ENCODE results near the gene RNF25. TPM values are rescaled to one million over a fixed set of nuclear protein-coding genes. Genes with fewer than 3 reads are reported as not detected.

Gene RNF25
- total and polyA plus RNA-seq, 2 of the 8 experiments (the other 6 are each of a cell fraction or from before 2014, with no cell fraction given): 19.6 to 29.6 TPM

GRCh38 chr2:218644721-218645120 lies 27.1 kb downstream of the RNF25 start:
- H4K8ac ChIP-seq (ENCODE audit: extremely low read depth, insufficient read depth, low read length): no peak overlapping the region
- H3K4me3 ChIP-seq (ENCODE audit: extremely low read depth in 1 of 4, insufficient read depth in 2 of 4, low read depth in 3 of 4, low read length in 4 of 4): no peak overlapping the region
- H3K18ac ChIP-seq (ENCODE audit: extremely low read depth, low read length): no peak overlapping the region
- H3K23me2 ChIP-seq (ENCODE audit: low read depth, low read length): no peaks in the 10 kb centered on the region
- FAIRE-seq (no peak), DNase-seq (ENCODE audit: low read depth in 1 of 2, low spot score in 2 of 2) (no peak)
- H3K9ac ChIP-seq (replicated peaks in 1 of 4; ENCODE audit: extremely low read depth in 1 of 4, low read depth in 3 of 4, low read length in 3 of 4): no peak overlapping the region
- peaks cover 2 to 13% of the 10 kb centered on the region in 2 experiments for H4K20me1 ChIP-seq (replicated peaks in 1 of 2; ENCODE audit: control insufficient read depth in 1 of 2, insufficient read depth in 2 of 2, low read length in 2 of 2)
- no peaks in the 10 kb centered on the region; a peak in 1 of 4 replicates for H3K79me2 ChIP-seq (ENCODE audit: control insufficient read depth in 1 of 2, insufficient read depth in 2 of 2, low read length in 2 of 2)
- H3K27me3 ChIP-seq (replicated peaks in 1 of 4; ENCODE audit: control insufficient read depth in 3 of 4, extremely low read depth in 1 of 4, insufficient read depth in 3 of 4, low read length in 3 of 4): no peaks in the 10 kb centered on the region
- no peaks in the 10 kb centered on the region for H3K9me3 ChIP-seq (ENCODE audit: insufficient read depth in 2 of 2, low read depth in 1 of 2, low read length in 1 of 2)
- no peak overlapping the region for H3K27ac ChIP-seq (ENCODE audit: low read depth, low read length)
- H2BK5ac ChIP-seq (ENCODE audit: low read depth, low read length): no peak overlapping the region
- H3K56ac ChIP-seq (replicated peaks; ENCODE audit: insufficient read length, low read depth, low read length): no peak overlapping the region
- no peak overlapping the region for H2BK20ac ChIP-seq (ENCODE audit: low read length)
- no peak for TF ChIP-seq EGR1 (IDR thresholded peaks at IDR 0.05; ENCODE audit: borderline replicate concordance, low read depth, low read length)
- TF ChIP-seq FOSL1 (IDR thresholded peaks at IDR 0.05; ENCODE audit: insufficient read depth, low read depth, low read length): no peak
- no peak for TF ChIP-seq EZH2 (IDR thresholded peaks at IDR 0.05; ENCODE audit: low read depth, low read length, severe bottlenecking)
- 0 out of 4 replicates have a peak, but pooled peaks of 1 of the 2 experiments have one; percentile 5 for TF ChIP-seq RAD21 (IDR thresholded peaks at IDR 0.05 in 1 of 2, conservative IDR thresholded peaks at IDR 0.05 in 1 of 2; ENCODE audit: low read depth in 2 of 2, low read length in 2 of 2)
- peak in 1 of 3 experiments; percentile 6; a peak in 1 of 4 replicates for TF ChIP-seq CTCF (IDR thresholded peaks at IDR 0.05; ENCODE audit: control extremely low read depth in 1 of 3, insufficient read depth in 1 of 3, low read depth in 1 of 3, low read length in 3 of 3)
- no peak for TF ChIP-seq RBBP5 (IDR thresholded peaks at IDR 0.05; ENCODE audit: borderline replicate concordance, low read depth, low read length)
- ChIA-PET POLR2A (ENCODE audit: partially characterized antibody) (interaction anchor here (2.2 to 3.5 kb wide), 3 partner anchors 9 to 66 kb away, joined by 6 to 13 read pairs (median 9); partner anchors contain the start of genes BCS1L and ZNF142), CTCF (ENCODE audit: partially characterized antibody) (interaction anchor here (1.2 to 1.7 kb wide), 3 partner anchors 13 to 67 kb away, joined by 4 to 5 read pairs (median 4); no protein-coding TSS in a partner anchor)
- H3K23ac ChIP-seq (ENCODE audit: insufficient read length): no peak overlapping the region
- no peak overlapping the region for H2AFZ ChIP-seq (ENCODE audit: low read length)
- no peak overlapping the region for H2BK12ac ChIP-seq (ENCODE audit: low read depth, low read length)
- H3K79me1 ChIP-seq (ENCODE audit: low read depth, low read length): no peaks in the 10 kb centered on the region
- WGBS, 2 experiments (ENCODE audit: extremely low coverage in 1 of 2, insufficient coverage in 1 of 2, insufficient read length in 1 of 2, insufficient replicate concordance in 2 of 2, low coverage in 1 of 2, low lambda C conversion rate in 2 of 2, missing lambda C conversion rate in 1 of 2): 96% methylated on average over 11 of the region's 11 CpGs; no CpG with 5 or more reads in 1 of the 2 experiments
- no peak overlapping the region for H4K5ac ChIP-seq (ENCODE audit: insufficient read length, low read depth, low read length)
- H2BK15ac ChIP-seq (ENCODE audit: low read length): no peak overlapping the region
- H3K4me2 ChIP-seq (ENCODE audit: insufficient read depth in 1 of 2, low read depth in 2 of 2, low read length in 2 of 2): no peak overlapping the region
- H3K36me3 ChIP-seq (ENCODE audit: control insufficient read depth in 2 of 4, insufficient read depth in 4 of 4, low read length in 3 of 4): peaks cover 43 to 80% (median 71%) of the 10 kb centered on the region in 4 experiments
- no peak overlapping the region for H2AK5ac ChIP-seq (ENCODE audit: low read depth, low read length)
- no peak overlapping the region for H4K91ac ChIP-seq (replicated peaks; ENCODE audit: insufficient read length, low read length)
- no peak overlapping the region for H2BK120ac ChIP-seq (replicated peaks; ENCODE audit: low read depth, low read length)
- H3K4me1 ChIP-seq (replicated peaks in 1 of 4; ENCODE audit: control insufficient read depth in 3 of 4, insufficient read depth in 4 of 4, low read length in 3 of 4): no peaks in the 10 kb centered on the region
- H3K14ac ChIP-seq (ENCODE audit: insufficient read length): no peak overlapping the region
- H3K4ac ChIP-seq (replicated peaks; ENCODE audit: insufficient read length, low read depth, low read length): no peak overlapping the region

Data from H1 (cell line).